ENCODE data around the gene N4BP3. TPM values are rescaled to one million over a fixed set of nuclear protein-coding genes. Genes with fewer than 3 reads are reported as not detected.

N4BP3 gene
- total RNA-seq, 1 donor from 2014 or later, result 4.5 TPM

GRCh38 chr5:178141550-178141949 lies 28.2 kb downstream of the N4BP3 start:
- Histone ChIP-seq H3K36me3 (ENCODE audit: control insufficient read depth, insufficient read depth, low read length) (peaks cover 18% of the 10 kb centered on the region), H3K27me3 (ENCODE audit: control insufficient read depth, insufficient read depth, low read length) (no peaks in the 10 kb centered on the region), H3K4me3 (ENCODE audit: low read depth, low read length) (no peak overlapping the region)
- FAIRE-seq (no peak), DNase-seq (ENCODE audit: low read depth) (no peak)
- TF ChIP-seq, protein P1, sequence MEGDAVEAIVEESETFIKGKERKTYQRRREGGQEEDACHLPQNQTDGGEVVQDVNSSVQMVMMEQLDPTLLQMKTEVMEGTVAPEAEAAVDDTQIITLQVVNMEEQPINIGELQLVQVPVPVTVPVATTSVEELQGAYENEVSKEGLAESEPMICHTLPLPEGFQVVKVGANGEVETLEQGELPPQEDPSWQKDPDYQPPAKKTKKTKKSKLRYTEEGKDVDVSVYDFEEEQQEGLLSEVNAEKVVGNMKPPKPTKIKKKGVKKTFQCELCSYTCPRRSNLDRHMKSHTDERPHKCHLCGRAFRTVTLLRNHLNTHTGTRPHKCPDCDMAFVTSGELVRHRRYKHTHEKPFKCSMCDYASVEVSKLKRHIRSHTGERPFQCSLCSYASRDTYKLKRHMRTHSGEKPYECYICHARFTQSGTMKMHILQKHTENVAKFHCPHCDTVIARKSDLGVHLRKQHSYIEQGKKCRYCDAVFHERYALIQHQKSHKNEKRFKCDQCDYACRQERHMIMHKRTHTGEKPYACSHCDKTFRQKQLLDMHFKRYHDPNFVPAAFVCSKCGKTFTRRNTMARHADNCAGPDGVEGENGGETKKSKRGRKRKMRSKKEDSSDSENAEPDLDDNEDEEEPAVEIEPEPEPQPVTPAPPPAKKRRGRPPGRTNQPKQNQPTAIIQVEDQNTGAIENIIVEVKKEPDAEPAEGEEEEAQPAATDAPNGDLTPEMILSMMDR (IDR thresholded peaks at IDR 0.05; ENCODE audit: insufficient read depth, low read length, severe bottlenecking), result no peak

DNA sequence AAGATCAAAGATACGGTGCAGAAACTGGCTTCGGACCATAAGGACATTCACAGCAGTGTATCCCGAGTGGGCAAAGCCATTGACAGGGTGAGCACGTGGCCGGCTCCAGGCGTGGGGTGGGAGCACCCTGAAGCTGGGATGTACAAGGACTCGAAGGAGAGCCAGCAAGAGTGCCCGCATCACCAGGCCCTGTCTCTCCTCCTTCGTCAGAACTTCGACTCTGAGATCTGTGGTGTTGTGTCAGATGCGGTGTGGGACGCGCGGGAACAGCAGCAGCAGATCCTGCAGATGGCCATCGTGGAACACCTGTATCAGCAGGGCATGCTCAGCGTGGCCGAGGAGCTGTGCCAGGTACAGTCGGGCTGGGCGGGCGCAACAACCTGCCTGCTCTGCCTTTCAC lies 29.3 kb downstream of the N4BP3 start:
- TF ChIP-seq, protein P1 (IDR thresholded peaks at IDR 0.05; ENCODE audit: insufficient read depth, low read length, severe bottlenecking), result no peak
- H3K4me3 ChIP-seq (ENCODE audit: low read depth, low read length), result no peak overlapping the region
- no peak for DNase-seq (ENCODE audit: low read depth)
- no peak for FAIRE-seq
- no peaks in the 10 kb centered on the region for H3K27me3 ChIP-seq (ENCODE audit: control insufficient read depth, insufficient read depth, low read length)
- H3K36me3 ChIP-seq (ENCODE audit: control insufficient read depth, insufficient read depth, low read length), result peaks cover 20% of the 10 kb centered on the region

- no peak for FAIRE-seq
- no peak for DNase-seq (ENCODE audit: low read depth)
- Histone ChIP-seq H3K4me3 (ENCODE audit: low read depth, low read length) (no peak overlapping the region), H3K36me3 (ENCODE audit: control insufficient read depth, insufficient read depth, low read length) (peaks cover 22% of the 10 kb centered on the region), H3K27me3 (ENCODE audit: control insufficient read depth, insufficient read depth, low read length) (no peaks in the 10 kb centered on the region)
- TF ChIP-seq, protein P1 (IDR thresholded peaks at IDR 0.05; ENCODE audit: insufficient read depth, low read length, severe bottlenecking), result no peak
Observed at GRCh38 chr5:178143246-178143645, 29.9 kb downstream of the N4BP3 start.

DNA sequence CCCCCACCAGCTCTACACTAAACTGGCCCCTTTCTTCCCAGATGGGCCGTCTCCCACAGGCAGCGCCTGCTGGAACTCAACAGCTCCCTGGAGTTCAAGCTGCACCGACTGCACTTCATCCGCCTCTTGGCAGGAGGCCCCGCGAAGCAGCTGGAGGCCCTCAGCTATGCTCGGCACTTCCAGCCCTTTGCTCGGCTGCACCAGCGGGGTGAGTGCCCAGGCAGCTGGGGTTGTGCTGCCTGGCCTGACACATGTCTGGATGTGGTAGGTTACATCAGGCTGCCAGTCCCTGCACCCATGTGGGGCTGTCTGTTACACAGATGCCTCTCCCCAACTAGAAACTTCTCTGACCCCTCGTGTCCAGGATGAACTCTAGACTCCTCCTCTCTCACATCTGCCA lies 30.6 kb downstream of the N4BP3 start:
- DNase-seq (ENCODE audit: low read depth) (no peak), FAIRE-seq (no peak)
- Histone ChIP-seq H3K36me3 (ENCODE audit: control insufficient read depth, insufficient read depth, low read length) (peaks cover 27% of the 10 kb centered on the region), H3K27me3 (ENCODE audit: control insufficient read depth, insufficient read depth, low read length) (no peaks in the 10 kb centered on the region), H3K4me3 (ENCODE audit: low read depth, low read length) (no peak overlapping the region)
- TF ChIP-seq, protein P1 (IDR thresholded peaks at IDR 0.05; ENCODE audit: insufficient read depth, low read length, severe bottlenecking), result no peak

DNA sequence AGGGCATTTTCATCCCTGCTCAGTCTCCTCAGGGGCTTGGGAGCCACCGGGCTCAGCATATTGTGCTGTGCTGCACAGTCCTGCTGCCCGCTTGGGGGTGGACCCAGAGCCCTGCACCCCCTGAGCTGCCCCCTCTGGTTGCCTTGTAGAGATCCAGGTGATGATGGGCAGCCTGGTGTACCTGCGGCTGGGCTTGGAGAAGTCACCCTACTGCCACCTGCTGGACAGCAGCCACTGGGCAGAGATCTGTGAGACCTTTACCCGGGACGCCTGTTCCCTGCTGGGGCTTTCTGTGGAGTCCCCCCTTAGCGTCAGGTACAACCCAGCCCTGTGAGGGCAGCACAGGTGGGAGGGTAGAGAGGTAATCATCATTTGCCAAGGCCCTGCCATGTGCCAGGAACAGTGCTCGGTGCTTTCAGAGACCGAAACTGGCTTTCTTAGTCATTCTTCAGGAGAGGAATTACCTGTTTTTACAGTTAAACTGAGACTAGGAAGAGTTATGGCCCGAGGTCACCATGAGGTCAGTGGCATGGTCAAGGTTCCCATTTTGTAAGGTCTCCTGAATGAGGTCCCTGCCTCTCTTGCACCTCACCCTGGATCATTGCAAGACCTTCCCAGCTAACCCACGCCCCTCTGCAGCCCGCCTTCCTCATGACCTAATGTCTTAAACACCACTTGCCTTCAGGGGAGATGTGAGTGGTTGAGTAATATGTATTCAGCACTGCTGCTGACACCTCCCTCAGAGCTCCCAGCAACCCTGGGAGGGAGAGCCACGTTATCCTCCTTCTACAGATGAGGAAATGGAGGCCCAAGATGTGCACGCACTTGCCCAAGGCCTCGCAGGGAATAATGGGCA lies 32.9 kb downstream of the N4BP3 start:
- FAIRE-seq, result peak; percentile 99
- H3K4me3 ChIP-seq (ENCODE audit: low read depth, low read length), result no peak overlapping the region

More for the DNA sequence above, 32.9 kb downstream of the N4BP3 start:
- Histone ChIP-seq H3K36me3 (ENCODE audit: control insufficient read depth, insufficient read depth, low read length) (peaks cover 36% of the 10 kb centered on the region), H3K27me3 (ENCODE audit: control insufficient read depth, insufficient read depth, low read length) (no peaks in the 10 kb centered on the region)
- TF ChIP-seq, protein P1 (IDR thresholded peaks at IDR 0.05; ENCODE audit: insufficient read depth, low read length, severe bottlenecking), result peak; percentile 90
- DNase-seq (ENCODE audit: low read depth), result peak; percentile 96
